Prostate gland (tissue), 2 donors: ENCODE results near the gene RPN1.

Experiments used
- POLR2A ChIP-seq: fragments of 450-650 bp; IDR thresholded peaks from one replicate; pipeline ENCODE4 v1.6.1; 2016; ENCODE audit warnings: antibody characterized with exemption, mild to moderate bottlenecking
- POLR2AphosphoS5 ChIP-seq: sonication (generic); formaldehyde crosslinking; IDR thresholded peaks from one replicate; pipeline ENCODE4 v1.6.1; 2017; ENCODE audit warnings: antibody characterized with exemption
- TF ChIP-seq, protein P1 (sequence below), 4 experiments: fragments of 200-600 bp in 2 of 4; fragments of 450-650 bp in 2 of 4; sonication (generic) in 2 of 4; IDR thresholded peaks; 1 replicate in 3 of 4; 2 replicates in 1 of 4; pipeline ENCODE4 v1.5.1; 2016 to 2019; ENCODE audit warnings: antibody characterized with exemption in 4 of 4, mild to moderate bottlenecking in 2 of 4, moderate library complexity in 2 of 4

- TF ChIP-seq, protein P1, sequence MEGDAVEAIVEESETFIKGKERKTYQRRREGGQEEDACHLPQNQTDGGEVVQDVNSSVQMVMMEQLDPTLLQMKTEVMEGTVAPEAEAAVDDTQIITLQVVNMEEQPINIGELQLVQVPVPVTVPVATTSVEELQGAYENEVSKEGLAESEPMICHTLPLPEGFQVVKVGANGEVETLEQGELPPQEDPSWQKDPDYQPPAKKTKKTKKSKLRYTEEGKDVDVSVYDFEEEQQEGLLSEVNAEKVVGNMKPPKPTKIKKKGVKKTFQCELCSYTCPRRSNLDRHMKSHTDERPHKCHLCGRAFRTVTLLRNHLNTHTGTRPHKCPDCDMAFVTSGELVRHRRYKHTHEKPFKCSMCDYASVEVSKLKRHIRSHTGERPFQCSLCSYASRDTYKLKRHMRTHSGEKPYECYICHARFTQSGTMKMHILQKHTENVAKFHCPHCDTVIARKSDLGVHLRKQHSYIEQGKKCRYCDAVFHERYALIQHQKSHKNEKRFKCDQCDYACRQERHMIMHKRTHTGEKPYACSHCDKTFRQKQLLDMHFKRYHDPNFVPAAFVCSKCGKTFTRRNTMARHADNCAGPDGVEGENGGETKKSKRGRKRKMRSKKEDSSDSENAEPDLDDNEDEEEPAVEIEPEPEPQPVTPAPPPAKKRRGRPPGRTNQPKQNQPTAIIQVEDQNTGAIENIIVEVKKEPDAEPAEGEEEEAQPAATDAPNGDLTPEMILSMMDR (IDR thresholded peaks at IDR 0.05): no peak
- TF ChIP-seq POLR2A (no peak), POLR2AphosphoS5 (no peak)
Observed at GRCh38 chr3:128684986-128685726, 34.5 kb upstream of the RPN1 start.
